ENCODE results near the gene LTBP3. TPM values are rescaled to one million over a fixed set of nuclear protein-coding genes. Genes with fewer than 3 reads are reported as not detected.

LTBP3 gene
- total and polyA plus RNA-seq, 9 of the 15 experiments (the other 6 are each of a cell fraction or from before 2014, with no cell fraction given), result 0.06 to 20.5 (median 4.8) TPM

DNA sequence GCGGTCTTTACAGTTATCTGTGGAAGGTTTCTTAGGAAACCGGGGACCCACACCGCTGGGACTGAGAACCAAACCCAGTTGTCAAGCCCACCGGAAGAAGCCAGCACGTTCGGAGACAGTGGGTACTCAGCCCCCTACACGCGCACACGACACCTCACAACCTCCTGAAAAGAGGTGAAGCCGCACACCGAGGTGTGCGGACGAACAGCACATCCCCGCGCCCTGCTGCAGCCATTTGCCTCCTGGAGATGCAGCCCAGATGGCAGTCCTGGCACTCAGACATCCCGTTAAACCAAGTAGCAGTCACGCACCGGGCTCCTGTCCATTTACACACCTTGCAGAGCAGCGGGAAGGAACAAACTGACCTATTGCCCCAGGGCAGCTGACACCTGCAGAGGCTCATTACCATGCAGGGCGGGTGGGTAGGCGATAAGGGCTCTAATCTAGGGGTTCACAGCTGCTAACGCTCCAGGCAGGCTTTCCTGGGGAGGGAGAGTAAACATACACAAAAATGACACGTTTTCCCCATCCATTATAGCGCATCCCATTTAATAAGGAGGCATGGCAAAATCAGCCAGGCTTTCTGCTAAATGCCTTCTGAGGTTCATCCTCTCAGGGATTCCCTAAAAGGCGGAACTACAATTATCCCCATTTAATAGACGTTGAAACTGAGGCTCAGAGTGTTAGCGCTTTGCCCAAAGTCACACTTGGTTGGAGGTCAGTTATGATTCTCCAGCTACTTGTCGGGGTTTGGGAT is 16.8 kb upstream of the LTBP3 start (continued):
- TF ChIP-seq HMGN3 (IDR thresholded peaks at IDR 0.05; ENCODE audit: borderline replicate concordance, extremely low read depth, insufficient read length, low read depth, low read length) (no peak), FUS (optimal IDR thresholded peaks at IDR 0.05; ENCODE audit: low read depth, low read length) (no peak), ZNF717 (CRISPR knock-in tag; IDR thresholded peaks at IDR 0.05) (0 out of 2 replicates have a peak, but pooled peaks have one; percentile 67), POLR2A (conservative IDR thresholded peaks at IDR 0.05) (peak; percentile 67), SMARCE1 (IDR thresholded peaks at IDR 0.05) (peak; percentile 48; the same call in 1 of the 2 replicates), LEF1 (IDR thresholded peaks at IDR 0.05) (0 out of 2 replicates have a peak, but pooled peaks have one; percentile 51), NCOA2 (IDR thresholded peaks at IDR 0.05; ENCODE audit: partially characterized antibody in 2 of 2) (no peak), TAL1 (IDR thresholded peaks at IDR 0.05) (peak; percentile 93), NCOR1 (IDR thresholded peaks at IDR 0.05) (peak; percentile 92), MED1 (CRISPR knock-in tag; IDR thresholded peaks at IDR 0.05; ENCODE audit: borderline replicate concordance) (no peak), IFI16 (CRISPR knock-in tag; IDR thresholded peaks at IDR 0.05) (no peak), COPS2 (conservative IDR thresholded peaks at IDR 0.05) (no peak), U2AF1 (optimal IDR thresholded peaks at IDR 0.05; ENCODE audit: low read depth, low read length) (no peak), ZBTB43 (CRISPR knock-in tag; IDR thresholded peaks at IDR 0.05) (no peak), BCOR (IDR thresholded peaks at IDR 0.05) (peak; percentile 100), EZH2 (IDR thresholded peaks at IDR 0.05; ENCODE audit: borderline replicate concordance, low read depth, low read length) (no peak), HES1 (IDR thresholded peaks at IDR 0.05; ENCODE audit: low read depth) (peak; percentile 44), MECOM (CRISPR knock-in tag; IDR thresholded peaks at IDR 0.05) (peak; percentile 71)
- TF ChIP-seq, protein P1, sequence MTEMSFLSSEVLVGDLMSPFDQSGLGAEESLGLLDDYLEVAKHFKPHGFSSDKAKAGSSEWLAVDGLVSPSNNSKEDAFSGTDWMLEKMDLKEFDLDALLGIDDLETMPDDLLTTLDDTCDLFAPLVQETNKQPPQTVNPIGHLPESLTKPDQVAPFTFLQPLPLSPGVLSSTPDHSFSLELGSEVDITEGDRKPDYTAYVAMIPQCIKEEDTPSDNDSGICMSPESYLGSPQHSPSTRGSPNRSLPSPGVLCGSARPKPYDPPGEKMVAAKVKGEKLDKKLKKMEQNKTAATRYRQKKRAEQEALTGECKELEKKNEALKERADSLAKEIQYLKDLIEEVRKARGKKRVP (CRISPR knock-in tag; IDR thresholded peaks at IDR 0.05), result no peak
- TF ChIP-seq, protein P2, sequence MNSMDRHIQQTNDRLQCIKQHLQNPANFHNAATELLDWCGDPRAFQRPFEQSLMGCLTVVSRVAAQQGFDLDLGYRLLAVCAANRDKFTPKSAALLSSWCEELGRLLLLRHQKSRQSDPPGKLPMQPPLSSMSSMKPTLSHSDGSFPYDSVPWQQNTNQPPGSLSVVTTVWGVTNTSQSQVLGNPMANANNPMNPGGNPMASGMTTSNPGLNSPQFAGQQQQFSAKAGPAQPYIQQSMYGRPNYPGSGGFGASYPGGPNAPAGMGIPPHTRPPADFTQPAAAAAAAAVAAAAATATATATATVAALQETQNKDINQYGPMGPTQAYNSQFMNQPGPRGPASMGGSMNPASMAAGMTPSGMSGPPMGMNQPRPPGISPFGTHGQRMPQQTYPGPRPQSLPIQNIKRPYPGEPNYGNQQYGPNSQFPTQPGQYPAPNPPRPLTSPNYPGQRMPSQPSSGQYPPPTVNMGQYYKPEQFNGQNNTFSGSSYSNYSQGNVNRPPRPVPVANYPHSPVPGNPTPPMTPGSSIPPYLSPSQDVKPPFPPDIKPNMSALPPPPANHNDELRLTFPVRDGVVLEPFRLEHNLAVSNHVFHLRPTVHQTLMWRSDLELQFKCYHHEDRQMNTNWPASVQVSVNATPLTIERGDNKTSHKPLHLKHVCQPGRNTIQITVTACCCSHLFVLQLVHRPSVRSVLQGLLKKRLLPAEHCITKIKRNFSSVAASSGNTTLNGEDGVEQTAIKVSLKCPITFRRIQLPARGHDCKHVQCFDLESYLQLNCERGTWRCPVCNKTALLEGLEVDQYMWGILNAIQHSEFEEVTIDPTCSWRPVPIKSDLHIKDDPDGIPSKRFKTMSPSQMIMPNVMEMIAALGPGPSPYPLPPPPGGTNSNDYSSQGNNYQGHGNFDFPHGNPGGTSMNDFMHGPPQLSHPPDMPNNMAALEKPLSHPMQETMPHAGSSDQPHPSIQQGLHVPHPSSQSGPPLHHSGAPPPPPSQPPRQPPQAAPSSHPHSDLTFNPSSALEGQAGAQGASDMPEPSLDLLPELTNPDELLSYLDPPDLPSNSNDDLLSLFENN (IDR thresholded peaks at IDR 0.05; ENCODE audit: low read depth in 2 of 2, low read length in 2 of 2), result peak in 1 of 2 experiments; percentile 79; a peak in 1 of 4 replicates
- TF ChIP-seq, protein P3, sequence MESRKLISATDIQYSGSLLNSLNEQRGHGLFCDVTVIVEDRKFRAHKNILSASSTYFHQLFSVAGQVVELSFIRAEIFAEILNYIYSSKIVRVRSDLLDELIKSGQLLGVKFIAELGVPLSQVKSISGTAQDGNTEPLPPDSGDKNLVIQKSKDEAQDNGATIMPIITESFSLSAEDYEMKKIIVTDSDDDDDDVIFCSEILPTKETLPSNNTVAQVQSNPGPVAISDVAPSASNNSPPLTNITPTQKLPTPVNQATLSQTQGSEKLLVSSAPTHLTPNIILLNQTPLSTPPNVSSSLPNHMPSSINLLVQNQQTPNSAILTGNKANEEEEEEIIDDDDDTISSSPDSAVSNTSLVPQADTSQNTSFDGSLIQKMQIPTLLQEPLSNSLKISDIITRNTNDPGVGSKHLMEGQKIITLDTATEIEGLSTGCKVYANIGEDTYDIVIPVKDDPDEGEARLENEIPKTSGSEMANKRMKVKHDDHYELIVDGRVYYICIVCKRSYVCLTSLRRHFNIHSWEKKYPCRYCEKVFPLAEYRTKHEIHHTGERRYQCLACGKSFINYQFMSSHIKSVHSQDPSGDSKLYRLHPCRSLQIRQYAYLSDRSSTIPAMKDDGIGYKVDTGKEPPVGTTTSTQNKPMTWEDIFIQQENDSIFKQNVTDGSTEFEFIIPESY (CRISPR knock-in tag; IDR thresholded peaks at IDR 0.05), result no peak
